Duodenal mucosa (tissue), 2 donors: Measurements from ENCODE around the gene SGCD.

ENCODE experiments used
- H3K27ac ChIP-seq: one replicate; pipeline ENCODE4 v1.7.0; 2013; ENCODE audit warnings: low read depth, low read length
- H3K27me3 ChIP-seq, 2 donors: one replicate each; pipeline ENCODE4 v1.7.0; 2013; ENCODE audit warnings: low read length in 2 of 2, control low read depth in 1 of 2; ENCODE audit not compliant: insufficient read depth in 2 of 2, control insufficient read depth in 1 of 2
- H3K36me3 ChIP-seq, 2 donors: one replicate each; pipeline ENCODE4 v1.7.0; 2013; ENCODE audit warnings: low read length in 2 of 2, control low read depth in 1 of 2; ENCODE audit not compliant: insufficient read depth in 2 of 2, control insufficient read depth in 1 of 2
- H3K4me1 ChIP-seq, 2 donors: one replicate each; pipeline ENCODE4 v1.7.0; 2013; ENCODE audit warnings: low read length in 2 of 2, control low read depth in 1 of 2; ENCODE audit not compliant: insufficient read depth in 2 of 2, control insufficient read depth in 1 of 2
- H3K4me3 ChIP-seq, 2 donors: one replicate each; pipeline ENCODE4 v1.7.0; 2013; ENCODE audit warnings: low read length in 2 of 2, low read depth in 1 of 2
- H3K9ac ChIP-seq, 2 donors: one replicate each; pipeline ENCODE4 v1.7.0; 2013; ENCODE audit warnings: low read length in 2 of 2, low read depth in 1 of 2
- H3K9me3 ChIP-seq, 2 donors: one replicate each; pipeline ENCODE4 v1.7.0; 2013; ENCODE audit warnings: low read length in 2 of 2, control low read depth in 1 of 2; ENCODE audit not compliant: control insufficient read depth in 1 of 2

Gene SGCD

GRCh38 chr5:156411957-156412356 is 85.0 kb downstream of the SGCD start:
- H3K27me3 ChIP-seq = no peaks in the 10 kb centered on the region
- no peak overlapping the region for H3K27ac ChIP-seq
- no peaks in the 10 kb centered on the region for H3K4me1 ChIP-seq
- H3K9me3 ChIP-seq = no peaks in the 10 kb centered on the region
- no peak overlapping the region for H3K4me3 ChIP-seq
- H3K9ac ChIP-seq = no peak overlapping the region
- H3K36me3 ChIP-seq = no peaks in the 10 kb centered on the region

GRCh38 chr5:156414391-156414790 is 87.4 kb downstream of the SGCD start:
- Histone ChIP-seq H3K4me1 (no peaks in the 10 kb centered on the region), H3K4me3 (no peak overlapping the region), H3K27ac (no peak overlapping the region), H3K27me3 (no peaks in the 10 kb centered on the region), H3K36me3 (no peaks in the 10 kb centered on the region), H3K9ac (no peak overlapping the region), H3K9me3 (no peaks in the 10 kb centered on the region)

DNA sequence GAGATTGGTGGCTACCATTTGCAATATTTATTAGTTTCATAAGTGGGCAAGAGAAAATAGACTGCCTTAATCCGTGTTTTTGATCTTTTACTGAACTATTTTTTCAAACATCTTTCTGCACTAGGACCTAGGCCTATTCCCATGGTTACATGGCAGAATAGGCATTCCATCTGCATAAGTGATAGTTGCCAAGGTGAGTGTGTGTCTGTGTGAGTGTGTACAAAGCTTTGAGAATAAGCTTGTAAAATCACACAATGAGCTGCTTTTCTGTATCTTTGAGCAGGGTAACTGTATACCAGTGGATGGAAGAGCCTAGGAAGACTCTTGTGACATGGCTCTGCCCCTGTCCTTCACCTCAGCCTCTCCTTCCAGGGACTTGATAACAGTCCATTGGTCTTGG is 92.7 kb downstream of the SGCD start:
- Histone ChIP-seq H3K27ac (no peak overlapping the region), H3K9me3 (no peaks in the 10 kb centered on the region), H3K27me3 (no peaks in the 10 kb centered on the region), H3K4me3 (no peak overlapping the region), H3K4me1 (no peaks in the 10 kb centered on the region), H3K36me3 (no peaks in the 10 kb centered on the region), H3K9ac (no peak overlapping the region)

- no peak overlapping the region for H3K9ac ChIP-seq
- no peaks in the 10 kb centered on the region for H3K4me1 ChIP-seq
- no peaks in the 10 kb centered on the region for H3K27me3 ChIP-seq
- no peaks in the 10 kb centered on the region for H3K9me3 ChIP-seq
- H3K4me3 ChIP-seq = no peak overlapping the region
- no peak overlapping the region for H3K27ac ChIP-seq
- no peaks in the 10 kb centered on the region for H3K36me3 ChIP-seq
Observed at GRCh38 chr5:156420665-156421064, 93.7 kb downstream of the SGCD start.

GRCh38 chr5:156421798-156422197 is 94.8 kb downstream of the SGCD start:
- Histone ChIP-seq H3K27ac (no peak overlapping the region), H3K4me1 (no peaks in the 10 kb centered on the region), H3K36me3 (no peaks in the 10 kb centered on the region), H3K9me3 (no peaks in the 10 kb centered on the region), H3K27me3 (no peaks in the 10 kb centered on the region), H3K4me3 (no peak overlapping the region), H3K9ac (no peak overlapping the region)

DNA sequence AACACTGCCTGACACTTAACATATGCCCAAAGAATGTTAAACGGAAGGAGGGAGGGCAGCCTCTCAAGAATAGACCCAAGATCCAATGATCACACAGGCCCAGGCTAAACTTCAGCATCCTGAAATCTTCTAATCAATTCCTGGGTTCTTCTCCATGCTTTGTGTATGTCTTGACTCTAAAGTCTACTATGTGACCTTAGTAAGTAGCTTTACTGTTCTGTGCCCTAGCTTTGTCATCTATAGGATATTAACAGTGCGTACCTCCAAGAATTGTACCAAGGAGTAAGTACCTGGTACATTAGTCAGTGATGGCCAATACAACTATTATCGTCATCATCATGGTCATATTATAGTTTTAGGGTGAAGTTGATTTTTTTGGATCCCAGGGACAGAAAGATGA is 96.6 kb downstream of the SGCD start:
- Histone ChIP-seq H3K4me3 (no peak overlapping the region), H3K27me3 (no peaks in the 10 kb centered on the region), H3K4me1 (no peaks in the 10 kb centered on the region), H3K27ac (no peak overlapping the region), H3K36me3 (no peaks in the 10 kb centered on the region), H3K9me3 (no peaks in the 10 kb centered on the region), H3K9ac (no peak overlapping the region)

- no peak overlapping the region for H3K9ac ChIP-seq
- H3K36me3 ChIP-seq = no peaks in the 10 kb centered on the region
- H3K27ac ChIP-seq = no peak overlapping the region
- H3K4me3 ChIP-seq = no peak overlapping the region
- H3K27me3 ChIP-seq = no peaks in the 10 kb centered on the region
- no peaks in the 10 kb centered on the region for H3K4me1 ChIP-seq
- H3K9me3 ChIP-seq = no peaks in the 10 kb centered on the region
Observed at GRCh38 chr5:156427315-156427714, 100.4 kb downstream of the SGCD start.

GRCh38 chr5:156431956-156432829 is 105.2 kb downstream of the SGCD start:
- no peaks in the 10 kb centered on the region for H3K4me1 ChIP-seq
- no peaks in the 10 kb centered on the region for H3K9me3 ChIP-seq
- H3K4me3 ChIP-seq = no peak overlapping the region
- H3K27ac ChIP-seq = no peak overlapping the region
- H3K36me3 ChIP-seq = no peaks in the 10 kb centered on the region
- no peaks in the 10 kb centered on the region for H3K27me3 ChIP-seq
- H3K9ac ChIP-seq = no peak overlapping the region

- H3K36me3 ChIP-seq = no peaks in the 10 kb centered on the region
- H3K9me3 ChIP-seq = no peaks in the 10 kb centered on the region
- no peak overlapping the region for H3K9ac ChIP-seq
- H3K4me3 ChIP-seq = no peak overlapping the region
- no peaks in the 10 kb centered on the region for H3K4me1 ChIP-seq
- no peaks in the 10 kb centered on the region for H3K27me3 ChIP-seq
- H3K27ac ChIP-seq = no peak overlapping the region
Observed at GRCh38 chr5:156432830-156433105, 105.8 kb downstream of the SGCD start.

GRCh38 chr5:156434471-156434870 is 107.5 kb downstream of the SGCD start:
- Histone ChIP-seq H3K4me3 (no peak overlapping the region), H3K9ac (no peak overlapping the region), H3K9me3 (no peaks in the 10 kb centered on the region), H3K36me3 (no peaks in the 10 kb centered on the region), H3K4me1 (no peaks in the 10 kb centered on the region), H3K27ac (no peak overlapping the region), H3K27me3 (no peaks in the 10 kb centered on the region)

DNA sequence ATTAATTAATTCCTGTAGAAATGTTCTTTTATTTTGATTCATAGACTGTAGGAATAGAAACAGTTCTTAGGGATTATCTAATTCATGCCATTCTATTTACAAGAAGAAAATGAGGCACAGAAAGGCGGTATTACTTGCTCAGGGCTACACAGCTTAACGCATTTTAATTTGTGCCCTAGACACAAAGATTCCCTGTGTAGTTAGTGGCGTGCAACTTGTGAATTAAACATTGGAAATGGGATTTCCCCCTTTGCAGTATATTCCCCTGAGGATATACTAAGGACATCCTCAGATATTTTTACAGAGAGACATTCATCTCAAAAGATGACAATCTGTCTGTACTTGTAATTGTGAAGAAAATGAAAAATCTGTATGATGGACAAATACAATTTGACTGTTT is 108.1 kb downstream of the SGCD start:
- Histone ChIP-seq H3K36me3 (no peaks in the 10 kb centered on the region), H3K4me1 (no peaks in the 10 kb centered on the region), H3K27me3 (no peaks in the 10 kb centered on the region), H3K27ac (no peak overlapping the region), H3K9me3 (no peaks in the 10 kb centered on the region), H3K9ac (no peak overlapping the region), H3K4me3 (no peak overlapping the region)
